Measurements from ENCODE around the gene TBXAS1. TPM values are rescaled to one million over a fixed set of nuclear protein-coding genes. Genes with fewer than 3 reads are reported as not detected.

Gene TBXAS1
- total RNA-seq: 1 to 10 TPM in 1 of 2 experiments, under 1 TPM in 1; 0.83 to 1.1 TPM

GRCh38 chr7:139829025-139829774, at the start of gene TBXAS1:
Gene TBXAS1, plus strand, starts transcription at chr7:139829264. Its CDS starts 127 bp downstream, at chr7:139829391.
- Mint-ChIP-seq H3K4me3 (peak within 1 kb of the TSS; percentile 50), H3K4me1 (ENCODE audit: low read depth) (peaks cover 24% of the 10 kb centered on the region), H3K27ac (peak within 1 kb of the TSS; percentile 77), H3K36me3 (ENCODE audit: low read depth) (peaks cover 2% of the 10 kb centered on the region), H3K27me3 (ENCODE audit: low read depth) (peaks cover 4% of the 10 kb centered on the region), H3K9me3 (peaks cover 6% of the 10 kb centered on the region)
- intact Hi-C loops (cut with micrococcal nuclease): loop anchor here (1.0 to 10.0 kb wide), 4 partner anchors 54 to 324 kb away; no protein-coding TSS in a partner anchor
- DNase-seq: peak; percentile 14
- CTCF ChIA-PET: interaction anchor here (0.6 to 3.4 kb wide), 3 partner anchors 182 to 210 kb away, joined by 3 to 16 read pairs (median 15); no protein-coding TSS in a partner anchor

GRCh38 chr7:139782932-139783331, 46.1 kb upstream of the TBXAS1 start:
- no peak for DNase-seq
- Mint-ChIP-seq H3K4me3 (no peak overlapping the region), H3K36me3 (ENCODE audit: low read depth) (no peaks in the 10 kb centered on the region), H3K27me3 (ENCODE audit: low read depth) (peaks cover 14% of the 10 kb centered on the region), H3K9me3 (no peaks in the 10 kb centered on the region), H3K27ac (no peak overlapping the region), H3K4me1 (ENCODE audit: low read depth) (peaks cover 5% of the 10 kb centered on the region)
- intact Hi-C loops (cut with micrococcal nuclease): no loop called here
- CTCF ChIA-PET: interaction anchor here (1.2 to 3.8 kb wide), 2 partner anchors 8 to 136 kb away, joined by 4 to 17 read pairs; no protein-coding TSS in a partner anchor

DNA sequence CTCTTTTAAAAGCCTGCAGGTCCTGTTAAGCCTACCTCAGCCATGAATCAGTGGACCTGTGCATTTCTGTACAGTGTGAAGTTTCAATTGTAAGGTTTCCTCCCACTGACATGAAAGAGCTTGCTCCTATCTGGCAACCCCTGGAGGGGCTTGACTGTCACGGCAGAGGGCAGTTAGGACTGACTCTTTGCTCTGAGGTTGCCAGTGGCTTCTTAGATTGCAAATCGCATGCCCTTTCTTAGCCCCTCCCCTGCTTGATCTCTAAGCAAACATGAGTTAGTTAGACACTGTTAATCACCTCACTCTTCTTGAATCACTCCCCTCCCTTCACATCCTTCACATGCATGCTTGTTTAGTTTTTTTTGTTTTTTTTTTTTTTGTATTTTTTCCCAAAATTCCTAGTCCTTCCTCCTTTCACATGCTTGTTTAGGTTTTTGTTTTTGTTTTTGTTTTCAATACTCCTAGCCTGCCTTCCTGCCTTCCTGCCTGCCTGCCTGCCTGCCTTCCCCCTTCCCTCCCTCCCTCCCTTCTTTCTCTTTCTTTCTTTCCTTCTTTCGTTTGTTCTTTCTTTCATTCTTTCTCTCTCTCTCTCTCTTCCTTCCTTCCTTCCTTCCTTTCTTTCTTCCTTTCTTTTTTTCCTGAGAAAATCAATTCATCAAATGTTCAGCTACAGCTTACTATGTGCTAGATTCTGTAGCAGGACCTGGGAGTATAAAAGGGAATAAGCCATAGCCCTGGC, 45.2 kb upstream of the TBXAS1 start:
- H3K9me3 Mint-ChIP-seq: no peaks in the 10 kb centered on the region
- H3K27me3 Mint-ChIP-seq (ENCODE audit: low read depth): peaks cover 14% of the 10 kb centered on the region
- H3K36me3 Mint-ChIP-seq (ENCODE audit: low read depth): no peaks in the 10 kb centered on the region
- H3K4me3 Mint-ChIP-seq: no peak overlapping the region
- DNase-seq: no peak
- CTCF ChIA-PET: interaction anchor here (1.2 to 3.8 kb wide), 2 partner anchors 9 to 137 kb away, joined by 4 to 17 read pairs; no protein-coding TSS in a partner anchor
- peaks cover 3% of the 10 kb centered on the region for H3K4me1 Mint-ChIP-seq (ENCODE audit: low read depth)
- H3K27ac Mint-ChIP-seq: no peak overlapping the region
- intact Hi-C loops (cut with micrococcal nuclease): no loop called here

DNA sequence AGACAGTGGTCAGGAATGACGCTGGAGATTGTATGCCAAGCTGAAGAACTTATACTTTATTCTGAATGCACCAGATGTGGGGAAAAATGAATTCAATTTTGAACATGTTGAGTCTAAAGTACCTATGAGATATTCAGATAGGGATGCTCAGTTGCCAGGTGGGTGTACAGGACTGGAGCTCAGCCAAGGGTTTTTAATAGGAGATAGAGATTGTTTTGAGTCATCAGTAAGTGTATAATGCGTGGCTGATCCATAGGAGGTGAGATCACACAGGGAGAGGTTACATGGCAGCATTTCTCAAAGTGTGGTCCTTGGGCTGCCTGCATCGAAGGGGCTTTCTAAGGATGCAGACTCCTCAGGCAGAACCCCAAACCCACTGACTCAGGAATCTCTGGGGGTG, 44.4 kb upstream of the TBXAS1 start:
- peaks cover 7% of the 10 kb centered on the region for H3K27me3 Mint-ChIP-seq (ENCODE audit: low read depth)
- DNase-seq: no peak
- H3K36me3 Mint-ChIP-seq (ENCODE audit: low read depth): no peaks in the 10 kb centered on the region
- H3K27ac Mint-ChIP-seq: no peak overlapping the region
- no peaks in the 10 kb centered on the region for H3K4me1 Mint-ChIP-seq (ENCODE audit: low read depth)
- CTCF ChIA-PET: interaction anchor here (3.8 kb wide), 1 partner anchor 138 kb away, joined by 17 read pairs; no protein-coding TSS in a partner anchor
- H3K4me3 Mint-ChIP-seq: no peak overlapping the region
- intact Hi-C loops (cut with micrococcal nuclease): no loop called here
- H3K9me3 Mint-ChIP-seq: no peaks in the 10 kb centered on the region

- H3K4me3 Mint-ChIP-seq: no peak overlapping the region
- CTCF ChIA-PET: no interaction called here
- no peaks in the 10 kb centered on the region for H3K4me1 Mint-ChIP-seq (ENCODE audit: low read depth)
- H3K27me3 Mint-ChIP-seq (ENCODE audit: low read depth): no peaks in the 10 kb centered on the region
- H3K36me3 Mint-ChIP-seq (ENCODE audit: low read depth): no peaks in the 10 kb centered on the region
- intact Hi-C loops (cut with micrococcal nuclease): no loop called here
- DNase-seq: no peak
- no peak overlapping the region for H3K27ac Mint-ChIP-seq
- peaks cover 3% of the 10 kb centered on the region for H3K9me3 Mint-ChIP-seq
Observed at GRCh38 chr7:139791316-139791715, 37.7 kb upstream of the TBXAS1 start.

GRCh38 chr7:139797607-139798006, 31.5 kb upstream of the TBXAS1 start:
- H3K27ac Mint-ChIP-seq: no peak overlapping the region
- H3K9me3 Mint-ChIP-seq: peaks cover 5% of the 10 kb centered on the region
- no peak for DNase-seq
- CTCF ChIA-PET: no interaction called here
- H3K27me3 Mint-ChIP-seq (ENCODE audit: low read depth): no peaks in the 10 kb centered on the region
- peaks cover 14% of the 10 kb centered on the region for H3K4me1 Mint-ChIP-seq (ENCODE audit: low read depth)
- intact Hi-C loops (cut with micrococcal nuclease): loop anchor here (2.0 kb wide), 2 partner anchors 23 to 151 kb away; no protein-coding TSS in a partner anchor
- no peak overlapping the region for H3K4me3 Mint-ChIP-seq
- no peaks in the 10 kb centered on the region for H3K36me3 Mint-ChIP-seq (ENCODE audit: low read depth)

DNA sequence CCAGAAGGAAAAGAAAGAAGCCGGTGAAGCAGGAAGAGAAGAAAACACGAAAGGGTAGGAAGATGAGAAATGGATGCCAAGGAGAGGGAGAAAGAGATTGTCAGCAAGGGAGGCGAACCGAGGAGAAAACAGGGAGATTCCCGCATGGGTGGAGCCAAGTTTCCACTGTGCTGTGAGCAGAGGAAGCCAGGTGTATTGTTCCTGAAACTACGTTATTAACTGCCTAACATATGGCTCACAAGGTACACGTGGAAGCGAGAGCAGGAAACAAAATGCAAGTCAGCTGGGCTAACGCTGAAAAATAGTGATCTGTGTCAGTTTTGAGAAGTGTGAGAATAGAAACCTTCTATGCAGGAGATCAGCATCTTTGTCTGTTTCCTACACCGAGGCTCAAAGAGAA, 30.8 kb upstream of the TBXAS1 start:
- intact Hi-C loops (cut with micrococcal nuclease): loop anchor here (2.0 kb wide), 2 partner anchors 23 to 151 kb away; no protein-coding TSS in a partner anchor
- H3K36me3 Mint-ChIP-seq (ENCODE audit: low read depth): no peaks in the 10 kb centered on the region
- CTCF ChIA-PET: no interaction called here

GRCh38 chr7:139798892-139799291, 30.2 kb upstream of the TBXAS1 start:
- CTCF ChIA-PET: interaction anchor here (0.8 to 1.1 kb wide), 3 partner anchors 18 to 152 kb away, joined by 3 to 4 read pairs (median 3); no protein-coding TSS in a partner anchor
- H3K27me3 Mint-ChIP-seq (ENCODE audit: low read depth): no peaks in the 10 kb centered on the region

More for the DNA sequence above, 30.8 kb upstream of the TBXAS1 start:
- Mint-ChIP-seq H3K4me1 (ENCODE audit: low read depth) (peaks cover 14% of the 10 kb centered on the region), H3K9me3 (peaks cover 11% of the 10 kb centered on the region), H3K27ac (no peak overlapping the region), H3K27me3 (ENCODE audit: low read depth) (no peaks in the 10 kb centered on the region), H3K4me3 (peak overlapping the region; percentile 22)
- peak; percentile 69 for DNase-seq

GRCh38 chr7:139799586-139799985, 29.5 kb upstream of the TBXAS1 start:
- Mint-ChIP-seq H3K9me3 (peaks cover 12% of the 10 kb centered on the region), H3K27ac (no peak overlapping the region), H3K4me1 (ENCODE audit: low read depth) (peaks cover 14% of the 10 kb centered on the region), H3K27me3 (ENCODE audit: low read depth) (no peaks in the 10 kb centered on the region), H3K4me3 (no peak overlapping the region), H3K36me3 (ENCODE audit: low read depth) (no peaks in the 10 kb centered on the region)
- no peak for DNase-seq
- CTCF ChIA-PET: interaction anchor here (0.8 to 1.1 kb wide), 4 partner anchors 24 to 713 kb away, joined by 3 to 4 read pairs (median 3); no protein-coding TSS in a partner anchor
- intact Hi-C loops (cut with micrococcal nuclease): loop anchor here (2.0 kb wide), 2 partner anchors 25 to 153 kb away; no protein-coding TSS in a partner anchor

More at GRCh38 chr7:139798892-139799291, 30.2 kb upstream of the TBXAS1 start:
- peaks cover 12% of the 10 kb centered on the region for H3K9me3 Mint-ChIP-seq
- no peak for DNase-seq
- H3K36me3 Mint-ChIP-seq (ENCODE audit: low read depth): no peaks in the 10 kb centered on the region
- H3K4me1 Mint-ChIP-seq (ENCODE audit: low read depth): peaks cover 14% of the 10 kb centered on the region
- no peak overlapping the region for H3K27ac Mint-ChIP-seq
- intact Hi-C loops (cut with micrococcal nuclease): loop anchor here (2.0 kb wide), 2 partner anchors 24 to 152 kb away; no protein-coding TSS in a partner anchor
- H3K4me3 Mint-ChIP-seq: no peak overlapping the region

- Mint-ChIP-seq H3K36me3 (ENCODE audit: low read depth) (peaks cover 2% of the 10 kb centered on the region), H3K27me3 (ENCODE audit: low read depth) (no peaks in the 10 kb centered on the region), H3K27ac (no peak overlapping the region), H3K4me1 (ENCODE audit: low read depth) (peaks cover 2% of the 10 kb centered on the region), H3K9me3 (peaks cover 14% of the 10 kb centered on the region), H3K4me3 (no peak overlapping the region)
- DNase-seq: no peak
- CTCF ChIA-PET: no interaction called here
- intact Hi-C loops (cut with micrococcal nuclease): no loop called here
Observed at GRCh38 chr7:139804571-139804970, 24.5 kb upstream of the TBXAS1 start.

- no peak for DNase-seq
- Mint-ChIP-seq H3K4me3 (no peak overlapping the region), H3K9me3 (peaks cover 14% of the 10 kb centered on the region), H3K4me1 (ENCODE audit: low read depth) (no peaks in the 10 kb centered on the region), H3K36me3 (ENCODE audit: low read depth) (peaks cover 2% of the 10 kb centered on the region), H3K27me3 (ENCODE audit: low read depth) (no peaks in the 10 kb centered on the region), H3K27ac (no peak overlapping the region)
- intact Hi-C loops (cut with micrococcal nuclease): no loop called here
- CTCF ChIA-PET: no interaction called here
Observed at GRCh38 chr7:139807009-139807408, 22.1 kb upstream of the TBXAS1 start.

DNA sequence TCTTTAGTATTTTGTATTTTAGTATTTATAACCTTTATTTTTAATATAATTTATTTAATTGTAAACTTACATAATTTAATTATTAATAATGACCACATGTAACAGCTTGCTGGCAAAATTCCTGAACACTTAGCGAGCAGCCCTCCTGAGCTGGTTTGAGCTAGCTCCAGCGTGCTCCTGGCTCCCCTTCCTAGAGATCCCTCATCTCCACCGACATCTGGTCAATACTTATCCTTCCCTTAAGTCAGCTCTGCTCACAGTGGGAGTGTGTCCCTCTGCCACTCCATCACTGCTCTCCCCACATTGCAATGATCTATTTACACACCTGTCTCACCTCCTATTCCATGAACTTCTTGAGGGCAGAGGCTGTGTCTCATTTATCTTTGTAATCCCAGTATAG, 20.6 kb upstream of the TBXAS1 start:
- intact Hi-C loops (cut with micrococcal nuclease): no loop called here
- Mint-ChIP-seq H3K27me3 (ENCODE audit: low read depth) (no peaks in the 10 kb centered on the region), H3K36me3 (ENCODE audit: low read depth) (peaks cover 2% of the 10 kb centered on the region), H3K9me3 (peaks cover 5% of the 10 kb centered on the region), H3K4me3 (no peak overlapping the region), H3K27ac (no peak overlapping the region), H3K4me1 (ENCODE audit: low read depth) (no peaks in the 10 kb centered on the region)
- CTCF ChIA-PET: no interaction called here
- DNase-seq: no peak
